Lung (tissue), 12 donors: ENCODE results near the gene CDH13. TPM values are rescaled to one million over a fixed set of nuclear protein-coding genes. Genes with fewer than 3 reads are reported as not detected.

Experiments
- ATAC-seq: fragments of 200-7000 bp; cut with Tn5 transposase; one replicate; pipeline ENCODE4 v1.9.1; 2020; ENCODE audit warnings: moderate number of reproducible peaks; ENCODE audit not compliant: insufficient read depth, low FRiP score
- DNase-seq, 3 donors: peaks; one replicate each; pipeline ENCODE4 v3.0.0-alpha.2; 2013 to 2017
- H3K27ac ChIP-seq, 2 donors: one replicate each; pipeline ENCODE4 v1.5.1; 2013; ENCODE audit warnings: mild to moderate bottlenecking in 2 of 2, moderate library complexity in 2 of 2, control low read depth in 1 of 2, inconsistent platforms in 1 of 2, low read depth in 1 of 2, low read length in 1 of 2
- H3K27me3 ChIP-seq, 3 donors: one replicate each; pipeline ENCODE4 v1.5.1; 2013; ENCODE audit warnings: low read length in 2 of 3; ENCODE audit not compliant: control insufficient read depth in 3 of 3, insufficient read depth in 3 of 3
- H3K36me3 ChIP-seq, 4 donors: one replicate each; pipeline ENCODE4 v1.5.1; 2013; ENCODE audit warnings: low read length in 4 of 4, mild to moderate bottlenecking in 1 of 4, moderate library complexity in 1 of 4; ENCODE audit not compliant: control insufficient read depth in 4 of 4, insufficient read depth in 4 of 4
- H3K4me1 ChIP-seq, 5 donors: one replicate each; pipeline ENCODE4 v1.5.1; 2013; ENCODE audit warnings: low read length in 5 of 5, mild to moderate bottlenecking in 2 of 5, moderate library complexity in 1 of 5; ENCODE audit not compliant: control insufficient read depth in 5 of 5, insufficient read depth in 5 of 5
- H3K4me3 ChIP-seq: one replicate; pipeline ENCODE4 v1.5.1; 2013; ENCODE audit warnings: mild to moderate bottlenecking, control low read depth, moderate library complexity
- H3K9ac ChIP-seq, 2 donors: one replicate each; pipeline ENCODE4 v1.5.1; 2013; ENCODE audit warnings: low read length in 2 of 2, control low read depth in 1 of 2; ENCODE audit not compliant: insufficient read depth in 1 of 2
- H3K9me3 ChIP-seq, 4 donors: one replicate each; pipeline ENCODE4 v1.5.1; 2013; ENCODE audit warnings: low read length in 3 of 4, mild to moderate bottlenecking in 1 of 4, moderate library complexity in 1 of 4; ENCODE audit not compliant: control insufficient read depth in 4 of 4, insufficient read depth in 3 of 4
- WGBS, 2 donors: extraction: QIAGEN DNeasy Blood & Tissue Kit; methylation state at CpG; one replicate each; pipeline ENCODE4 v1.1.7; 2013; 5-methylcytosine and 5-hydroxymethylcytosine counted together
- polyA plus RNA-seq, 2 donors: library from polyadenylated mRNA; stranded (reverse); fragments of 200-250 nt; gene quantifications; one replicate each; pipeline ENCODE4 v1.2.1, GENCODE V29; 2013
- total RNA-seq, 2 donors: library from RNA; depleted of rRNA in 1 of 2; stranded (reverse); fragments of >200 nt in 1 of 2; gene quantifications; one replicate each; pipeline ENCODE4 v1.2.1, GENCODE V29; 2014 to 2021
- TF ChIP-seq, protein P1 (sequence below): IDR thresholded peaks from 2 replicates; pipeline ENCODE4 v1.5.1; 2012; ENCODE audit warnings: mild to moderate bottlenecking; ENCODE audit errors: control extremely low read depth, extremely low read depth
- donor health status: control.
- donor health status: control.
- donor health status: Bipolar disorder and iron deficiency.
- donor health status: healthy.
- donor health status: DM: yes; HTN: yes; CAD: no.

The CDH13 gene
- total and polyA plus RNA-seq, 4 donors, result 2.1 to 12.3 (median 7.3) TPM

GRCh38 chr16:82649766-82650165, 23.0 kb downstream of the CDH13 start:
- no peaks in the 10 kb centered on the region for H3K36me3 ChIP-seq
- H3K9ac ChIP-seq, result no peak overlapping the region
- TF ChIP-seq, protein P1, sequence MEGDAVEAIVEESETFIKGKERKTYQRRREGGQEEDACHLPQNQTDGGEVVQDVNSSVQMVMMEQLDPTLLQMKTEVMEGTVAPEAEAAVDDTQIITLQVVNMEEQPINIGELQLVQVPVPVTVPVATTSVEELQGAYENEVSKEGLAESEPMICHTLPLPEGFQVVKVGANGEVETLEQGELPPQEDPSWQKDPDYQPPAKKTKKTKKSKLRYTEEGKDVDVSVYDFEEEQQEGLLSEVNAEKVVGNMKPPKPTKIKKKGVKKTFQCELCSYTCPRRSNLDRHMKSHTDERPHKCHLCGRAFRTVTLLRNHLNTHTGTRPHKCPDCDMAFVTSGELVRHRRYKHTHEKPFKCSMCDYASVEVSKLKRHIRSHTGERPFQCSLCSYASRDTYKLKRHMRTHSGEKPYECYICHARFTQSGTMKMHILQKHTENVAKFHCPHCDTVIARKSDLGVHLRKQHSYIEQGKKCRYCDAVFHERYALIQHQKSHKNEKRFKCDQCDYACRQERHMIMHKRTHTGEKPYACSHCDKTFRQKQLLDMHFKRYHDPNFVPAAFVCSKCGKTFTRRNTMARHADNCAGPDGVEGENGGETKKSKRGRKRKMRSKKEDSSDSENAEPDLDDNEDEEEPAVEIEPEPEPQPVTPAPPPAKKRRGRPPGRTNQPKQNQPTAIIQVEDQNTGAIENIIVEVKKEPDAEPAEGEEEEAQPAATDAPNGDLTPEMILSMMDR, result no peak
- no peaks in the 10 kb centered on the region for H3K27me3 ChIP-seq
- no peak overlapping the region for H3K4me3 ChIP-seq
- DNase-seq, result no peak
- peaks cover 0 to 33% (median 0%) of the 10 kb centered on the region in 5 donors for H3K4me1 ChIP-seq
- no peaks in the 10 kb centered on the region for H3K9me3 ChIP-seq
- no peak for ATAC-seq
- no peak overlapping the region for H3K27ac ChIP-seq
- WGBS, 2 donors, result 89 to 90% methylated on average over 3 of the region's 3 CpGs

- Histone ChIP-seq H3K36me3 (no peaks in the 10 kb centered on the region), H3K4me3 (no peak overlapping the region), H3K4me1 (peaks cover 0 to 37% (median 0%) of the 10 kb centered on the region in 5 donors), H3K27me3 (peaks cover 0 to 2% (median 0%) of the 10 kb centered on the region in 3 donors), H3K9ac (no peak overlapping the region), H3K27ac (no peak overlapping the region), H3K9me3 (no peaks in the 10 kb centered on the region)
- DNase-seq, result no peak
- 42 to 60% methylated on average over 2 of the region's 2 CpGs for WGBS, 2 donors
- no peak for ATAC-seq
- TF ChIP-seq, protein P1, result no peak
These were observed 24.0 kb downstream of the CDH13 start for GRCh38 chr16:82650804-82651203.

DNA sequence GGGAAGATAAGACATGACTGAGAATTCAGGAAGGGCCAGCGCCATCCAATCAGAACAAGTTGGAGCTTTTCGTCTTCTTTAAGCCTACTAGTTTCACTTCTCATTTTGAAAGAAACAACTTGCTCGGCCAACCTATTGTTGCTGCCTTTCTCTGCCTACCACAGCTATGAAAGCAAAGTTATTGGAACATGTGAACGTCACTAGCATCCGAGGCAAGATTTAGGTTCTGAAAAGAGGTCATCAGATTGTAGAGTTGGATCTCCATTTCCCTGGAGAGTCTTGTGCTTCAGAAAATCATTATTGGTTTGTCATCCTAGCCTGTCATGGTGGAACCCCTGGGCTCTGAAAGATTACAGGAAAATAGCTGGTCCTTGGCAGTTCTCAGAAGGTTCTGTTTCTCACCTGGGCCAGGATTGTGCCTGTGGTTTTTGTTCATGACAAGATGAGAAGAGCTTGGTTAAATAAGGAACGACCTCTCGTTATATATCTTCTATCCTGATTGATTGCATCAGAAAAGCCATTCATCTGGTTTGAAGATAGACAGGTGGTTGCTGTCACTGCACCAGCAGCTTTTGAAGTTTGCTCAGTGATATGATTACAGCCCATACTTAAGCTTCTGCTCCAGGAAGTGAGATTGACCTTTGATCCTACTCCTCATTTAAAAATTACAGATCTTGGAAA, 25.3 kb downstream of the CDH13 start:
- WGBS, 2 donors, result 74 to 77% methylated on average over 7 of the region's 7 CpGs
- H3K27ac ChIP-seq, result no peak overlapping the region
- peaks cover 0 to 5% (median 2%) of the 10 kb centered on the region in 3 donors for H3K27me3 ChIP-seq
- no peak for ATAC-seq
- TF ChIP-seq, protein P1, result no peak
- H3K9me3 ChIP-seq, result no peaks in the 10 kb centered on the region
- H3K4me1 ChIP-seq, result peaks cover 0 to 45% (median 0%) of the 10 kb centered on the region in 5 donors
- no peak overlapping the region for H3K4me3 ChIP-seq
- no peaks in the 10 kb centered on the region for H3K36me3 ChIP-seq
- DNase-seq, result no peak
- no peak overlapping the region for H3K9ac ChIP-seq

DNA sequence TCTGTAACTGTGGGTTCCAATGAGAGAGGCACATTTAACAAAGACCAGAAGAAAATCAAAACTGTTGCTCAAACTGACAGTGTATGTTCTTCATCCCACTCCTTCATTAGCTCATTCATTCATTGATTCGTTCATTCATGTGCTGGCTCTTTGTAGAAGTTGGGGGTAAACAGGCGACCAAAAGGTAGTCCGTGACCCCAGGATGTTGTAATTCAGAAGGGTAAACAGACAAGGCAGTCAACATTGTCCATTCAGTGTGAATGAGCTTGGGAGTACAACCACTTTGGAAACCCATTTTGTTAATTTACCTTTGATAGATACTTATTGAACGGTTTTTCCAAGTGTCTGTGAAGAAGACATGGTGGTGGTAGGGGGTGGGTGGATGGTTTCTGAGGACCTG, 26.1 kb downstream of the CDH13 start:
- H3K36me3 ChIP-seq, result no peaks in the 10 kb centered on the region
- ATAC-seq, result no peak
- peaks cover 0 to 5% (median 2%) of the 10 kb centered on the region in 3 donors for H3K27me3 ChIP-seq
- no peak overlapping the region for H3K27ac ChIP-seq
- H3K4me3 ChIP-seq, result no peak overlapping the region
- DNase-seq, result no peak
- TF ChIP-seq, protein P1, result no peak
- 75 to 82% methylated on average over 4 of the region's 4 CpGs for WGBS, 2 donors
- H3K9ac ChIP-seq, result no peak overlapping the region
- H3K9me3 ChIP-seq, result no peaks in the 10 kb centered on the region
- H3K4me1 ChIP-seq, result peaks cover 0 to 47% (median 0%) of the 10 kb centered on the region in 5 donors
